Measurements from ENCODE around the gene SUCLA2. TPM values are rescaled to one million over a fixed set of nuclear protein-coding genes. Genes with fewer than 3 reads are reported as not detected.

Gene SUCLA2
- total and polyA plus RNA-seq, 10 of the 15 experiments (the other 5 are each of a cell fraction or from before 2014, with no cell fraction given), result 27.5 to 83.4 (median 42.8) TPM

GRCh38 chr13:48050550-48050949 lies 49.5 kb upstream of the SUCLA2 start (continued):
- no peak for TF ChIP-seq KLF5 (IDR thresholded peaks at IDR 0.05; ENCODE audit: partially characterized antibody)
- no peak for TF ChIP-seq MEF2A (IDR thresholded peaks at IDR 0.05; ENCODE audit: insufficient read depth, low read depth, low read length)

DNA sequence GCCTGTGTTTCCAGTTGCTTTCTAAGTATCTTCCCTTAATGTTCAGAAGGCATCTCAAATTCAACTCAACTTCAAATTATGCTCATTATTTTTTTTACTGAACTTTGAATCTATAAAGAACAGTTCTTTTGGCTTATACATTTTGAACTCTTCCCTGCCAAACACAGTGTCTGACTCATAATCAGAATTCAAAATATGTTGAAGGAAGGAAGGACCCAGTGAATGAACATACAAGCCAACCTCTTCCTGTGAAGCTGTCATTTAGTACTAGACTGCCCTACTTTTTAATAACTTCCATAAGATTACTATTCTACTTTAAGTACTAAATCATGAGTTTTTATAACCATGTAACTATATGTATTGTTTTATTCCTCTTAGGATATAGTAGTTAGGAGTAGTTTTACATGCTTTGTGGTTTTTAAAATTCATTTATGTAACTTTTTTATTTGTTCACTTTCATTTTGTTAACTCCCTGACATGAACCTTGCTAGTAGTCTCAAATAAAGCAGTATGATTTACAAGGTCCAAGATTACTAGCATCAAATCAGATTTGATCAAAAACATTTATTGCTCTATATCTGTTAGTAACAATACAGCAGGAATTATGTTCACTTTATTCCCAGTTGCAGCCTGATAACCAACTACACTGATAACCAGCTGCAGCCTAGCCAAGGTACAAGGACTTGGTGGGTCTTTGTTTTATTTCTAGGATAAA lies 42.9 kb upstream of the SUCLA2 start:
- no peak for FAIRE-seq
- H3K4me2 ChIP-seq (ENCODE audit: control insufficient read depth, insufficient read depth), result 0 out of 2 replicates have a peak overlapping the region, but pooled peaks have one; percentile 15

More for the DNA sequence above, 42.9 kb upstream of the SUCLA2 start:
- Histone ChIP-seq H3K9ac (ENCODE audit: control insufficient read depth, insufficient read depth, low read length) (no peak overlapping the region), H4K20me1 (ENCODE audit: control insufficient read depth, insufficient read depth) (no peaks in the 10 kb centered on the region), H2AFZ (ENCODE audit: control insufficient read depth, low read depth, low read length) (no peak overlapping the region), H3K79me2 (ENCODE audit: control insufficient read depth, insufficient read depth, low read length) (peaks cover 4% of the 10 kb centered on the region), H3K9me3 (replicated peaks; ENCODE audit: control insufficient read depth, insufficient read depth, low read length) (no peaks in the 10 kb centered on the region; the same call in 2 of the 3 replicates), H3K36me3 (ENCODE audit: control insufficient read depth in 2 of 2, insufficient read depth in 2 of 2, low read length in 1 of 2) (peaks cover 1 to 5% of the 10 kb centered on the region in 2 experiments; a peak in 2 of 4 replicates), H3K27me3 (replicated peaks in 1 of 2; ENCODE audit: control insufficient read depth in 2 of 2, insufficient read depth in 2 of 2, low read length in 1 of 2) (no peaks in the 10 kb centered on the region), H3K4me1 (ENCODE audit: control insufficient read depth, insufficient read depth, low read length) (no peaks in the 10 kb centered on the region), H3K4me3 (no peak overlapping the region), H3K27ac (ENCODE audit: control insufficient read depth, insufficient read depth) (0 out of 2 replicates have a peak overlapping the region, but pooled peaks have one; percentile 34)
- intact Hi-C loops (cut with micrococcal nuclease; ENCODE audit: unreplicated experiment), result no loop called here
- TF ChIP-seq ZBTB4 (CRISPR knock-in tag; IDR thresholded peaks at IDR 0.05) (no peak), JUNB (IDR thresholded peaks at IDR 0.05) (peak; percentile 42)
- in situ Hi-C loops (cut with MboI), result no loop called here
- DNase-seq (ENCODE audit: low read depth, low spot score) (no peak), ATAC-seq (peak; percentile 73)
- CTCF ChIA-PET, result interaction anchor here (0.6 to 1.4 kb wide), 2 partner anchors 34 to 313 kb away, joined by 3 to 4 read pairs; no protein-coding TSS in a partner anchor
- BruUV-seq (replicated peaks), result no TSS peak
- RAD21 ChIA-PET (ENCODE audit: unreplicated experiment), result no interaction called here
- SMC1A ChIA-PET (ENCODE audit: uncharacterized antibody, unreplicated experiment), result interaction anchor here (0.6 to 1.1 kb wide), 4 partner anchors 22 to 724 kb away, joined by 3 to 4 read pairs (median 4); no protein-coding TSS in a partner anchor
- POLR2A ChIA-PET, result no interaction called here

All from GM12878 (cell line).